ENCODE data around the gene BABAM2.

- TF ChIP-seq CTCF (IDR thresholded peaks at IDR 0.05 in 4 of 5, conservative IDR thresholded peaks at IDR 0.05 in 1 of 5) (no peak), POLR2A (IDR thresholded peaks at IDR 0.05) (no peak)
Observed at GRCh38 chr2:27885661-27886060, 4.9 kb upstream of the BABAM2 start.

Measured in gastrocnemius medialis (tissue), 4 donors.